A673 (cell line): ENCODE results near the gene EYA3. TPM values are rescaled to one million over a fixed set of nuclear protein-coding genes. Genes with fewer than 3 reads are reported as not detected.
A peak's percentile ranks its signal among the peaks of the same experiment; 100 is the strongest.

Experiments used
- BruUV-seq: library from RNA; stranded (reverse); fragments of 400-500 nt; replicated peaks from 2 replicates; lab custom pipeline; 2021; lab: Mats Ljungman, UMichigan
- CTCF ChIA-PET: fragments of 300-600 bp; sonication (Branson Sonifier 250); formaldehyde crosslinking; loops from one replicate; lab custom pipeline; 2022; ENCODE audit warnings: antibody characterized with exemption; lab: Charles Lee
- POLR2A ChIA-PET: fragments of 300-600 bp; sonication (Branson Sonifier 250); formaldehyde crosslinking; loops from one replicate; lab custom pipeline; 2022; ENCODE audit warnings: antibody characterized with exemption; ENCODE audit not compliant: low non-redundant PET; lab: Charles Lee
- DNase-seq: peaks from one replicate; pipeline ENCODE4 v3.0.0-alpha.2; 2015; ENCODE audit warnings: low spot score
- H3K27ac ChIP-seq: fragments of 200-600 bp; sonication (generic); 2 replicates; pipeline ENCODE4 v1.5.1; 2016; ENCODE audit warnings: mixed run types, low read depth, mild to moderate bottlenecking, mixed read lengths, antibody characterized with exemption, low read length; ENCODE audit not compliant: poor library complexity, severe bottlenecking
- H3K27me3 ChIP-seq: fragments of 200-600 bp; sonication (generic); replicated peaks from 2 replicates; pipeline ENCODE4 v1.6.1; 2017; ENCODE audit warnings: mixed run types, low read depth, mild to moderate bottlenecking, mixed read lengths, antibody characterized with exemption, low read length; ENCODE audit not compliant: insufficient read depth, poor library complexity
- H3K36me3 ChIP-seq: fragments of 200-600 bp; sonication (generic); 2 replicates; pipeline ENCODE4 v1.6.1; 2016; ENCODE audit warnings: mixed run types, mild to moderate bottlenecking, mixed read lengths, antibody characterized with exemption, low read length; ENCODE audit not compliant: insufficient read depth, poor library complexity, severe bottlenecking
- H3K4me1 ChIP-seq: fragments of 200-600 bp; sonication (generic); 2 replicates; pipeline ENCODE4 v1.6.1; 2017; ENCODE audit warnings: mixed run types, mild to moderate bottlenecking, mixed read lengths, antibody characterized with exemption, low read length; ENCODE audit not compliant: insufficient read depth, poor library complexity, severe bottlenecking
- H3K4me3 ChIP-seq: fragments of 200-600 bp; sonication (generic); 2 replicates; pipeline ENCODE4 v1.5.1; 2016; ENCODE audit warnings: low read depth, mixed run types, mild to moderate bottlenecking, mixed read lengths, low read length; ENCODE audit not compliant: poor library complexity, severe bottlenecking
- H3K9me3 ChIP-seq: fragments of 200-600 bp; sonication (generic); 2 replicates; pipeline ENCODE4 v1.6.1; 2016; ENCODE audit warnings: mixed run types, low read depth, mild to moderate bottlenecking, mixed read lengths, antibody characterized with exemption, low read length; ENCODE audit not compliant: poor library complexity, severe bottlenecking
- CTCF ChIP-seq: fragments of 300-800, 200-600 bp; sonication (generic); conservative IDR thresholded peaks from 2 replicates; pipeline ENCODE4 v1.5.1; 2017; ENCODE audit warnings: low read depth, mild to moderate bottlenecking, antibody characterized with exemption, low read length, moderate library complexity, mixed read lengths
- EZH2 ChIP-seq: fragments of 200-600 bp; sonication (generic); IDR thresholded peaks from 2 replicates; pipeline ENCODE4 v1.6.1; 2017; ENCODE audit warnings: borderline replicate concordance, low read depth, mild to moderate bottlenecking, mixed read lengths, antibody characterized with exemption, low read length; ENCODE audit not compliant: poor library complexity, severe bottlenecking
- intact Hi-C: fragments of 100-400 bp; cut with micrococcal nuclease; formaldehyde crosslinking; loops from one replicate; pipeline ENCODE4 v1.10.0; 2022; ENCODE audit not compliant: unreplicated experiment
- total RNA-seq: library from RNA; stranded (reverse); gene quantifications from 2 replicates; pipeline ENCODE4 v1.2.3, GENCODE V29; 2021

Gene EYA3
- total RNA-seq, 1 experiment from 2014 or later: 33.4 TPM

- DNase-seq: no peak
- Histone ChIP-seq H3K27ac (no peak overlapping the region), H3K4me1 (peaks cover 21% of the 10 kb centered on the region), H3K36me3 (no peaks in the 10 kb centered on the region), H3K9me3 (no peaks in the 10 kb centered on the region), H3K27me3 (no peaks in the 10 kb centered on the region), H3K4me3 (no peak overlapping the region)
- BruUV-seq: no TSS peak
- intact Hi-C loops: no loop called here
- POLR2A ChIA-PET: no interaction called here
- TF ChIP-seq EZH2 (no peak), CTCF (no peak)
- CTCF ChIA-PET: no interaction called here
Observed at GRCh38 chr1:28066393-28067154, 21.8 kb downstream of the EYA3 start.

- POLR2A ChIA-PET: no interaction called here
- peak; percentile 47 for DNase-seq
- no peaks in the 10 kb centered on the region for H3K27me3 ChIP-seq
- intact Hi-C loops: no loop called here
- CTCF ChIA-PET: interaction anchor here (0.6 kb wide), 1 partner anchor 134 kb away, joined by 3 read pairs; no protein-coding TSS in a partner anchor
- H3K36me3 ChIP-seq: no peaks in the 10 kb centered on the region
- H3K27ac ChIP-seq: no peak overlapping the region
- no peaks in the 10 kb centered on the region for H3K9me3 ChIP-seq
- peaks cover 21% of the 10 kb centered on the region for H3K4me1 ChIP-seq
- no peak overlapping the region for H3K4me3 ChIP-seq
- BruUV-seq: no TSS peak
- TF ChIP-seq EZH2 (no peak), CTCF (no peak)
Observed at GRCh38 chr1:28064064-28064463, 24.3 kb downstream of the EYA3 start.

GRCh38 chr1:28062806-28063205 lies 25.6 kb downstream of the EYA3 start:
- ChIA-PET CTCF (no interaction called here), POLR2A (no interaction called here)
- BruUV-seq: no TSS peak
- H3K9me3 ChIP-seq: no peaks in the 10 kb centered on the region
- peaks cover 21% of the 10 kb centered on the region for H3K4me1 ChIP-seq
- peak; percentile 48 for DNase-seq
- H3K4me3 ChIP-seq: no peak overlapping the region
- H3K27me3 ChIP-seq: no peaks in the 10 kb centered on the region
- H3K36me3 ChIP-seq: no peaks in the 10 kb centered on the region
- intact Hi-C loops: no loop called here
- TF ChIP-seq CTCF: no peak
- TF ChIP-seq EZH2: no peak
- no peak overlapping the region for H3K27ac ChIP-seq
